GM23338 (cell line): ENCODE results near the gene CALHM5. TPM values are rescaled to one million over a fixed set of nuclear protein-coding genes. Genes with fewer than 3 reads are reported as not detected.

Experiments
- ATAC-seq: fragments of 200-7000 bp; cut with Tn5 transposase; 3 replicates; pipeline ENCODE4 v1.9.1; 2020
- DNase-seq: peaks from one replicate; pipeline ENCODE4 v3.0.0-alpha.2; 2015; ENCODE audit warnings: low spot score
- H2AFZ ChIP-seq: fragments of 200-600 bp; sonication (generic); 2 replicates; pipeline ENCODE4 v1.8.0; 2016; ENCODE audit warnings: antibody characterized with exemption, mild to moderate bottlenecking, moderate library complexity
- H3F3A ChIP-seq: fragments of 200-600 bp; sonication (generic); replicated peaks from 2 replicates; pipeline ENCODE4 v1.8.0; 2017; ENCODE audit warnings: antibody characterized with exemption, mixed run types, low read depth
- H3K27ac ChIP-seq: fragments of 200-600 bp; sonication (generic); 2 replicates; pipeline ENCODE4 v1.6.1; 2016; ENCODE audit warnings: low read depth
- H3K27me3 ChIP-seq: fragments of 200-600 bp; sonication (generic); 2 replicates; pipeline ENCODE4 v1.8.0; 2016; ENCODE audit warnings: mild to moderate bottlenecking, mixed run types, moderate library complexity; ENCODE audit not compliant: insufficient read depth
- H3K36me3 ChIP-seq: fragments of 200-600 bp; sonication (generic); 2 replicates; pipeline ENCODE4 v1.8.0; 2016; ENCODE audit warnings: mild to moderate bottlenecking; ENCODE audit not compliant: insufficient read depth
- H3K4me1 ChIP-seq: fragments of 200-600 bp; sonication (generic); 2 replicates; pipeline ENCODE4 v1.8.0; 2016; ENCODE audit warnings: mild to moderate bottlenecking, moderate library complexity; ENCODE audit not compliant: insufficient read depth
- H3K4me2 ChIP-seq: fragments of 200-600 bp; sonication (generic); 2 replicates; pipeline ENCODE4 v1.7.1; 2017; ENCODE audit warnings: mixed run types
- H3K4me3 ChIP-seq: fragments of 200-600 bp; sonication (generic); 2 replicates; pipeline ENCODE4 v1.6.1; 2016; ENCODE audit warnings: mixed run types
- H3K79me2 ChIP-seq: fragments of 200-600 bp; sonication (generic); replicated peaks from 2 replicates; pipeline ENCODE4 v1.8.0; 2017; ENCODE audit warnings: mild to moderate bottlenecking; ENCODE audit not compliant: insufficient read depth
- H3K9me2 ChIP-seq: fragments of 200-600 bp; sonication (generic); 2 replicates; pipeline ENCODE4 v1.8.0; 2017; ENCODE audit not compliant: insufficient read depth
- H4K20me1 ChIP-seq: fragments of 200-600 bp; sonication (generic); replicated peaks from 2 replicates; pipeline ENCODE4 v1.8.0; 2017; ENCODE audit warnings: mild to moderate bottlenecking; ENCODE audit not compliant: insufficient read depth
- H3K27ac Mint-ChIP-seq: 2 replicates; pipeline ENCODE4 v1.8.0; 2020; ENCODE audit warnings: inconsistent platforms, mild to moderate bottlenecking, moderate library complexity, mixed read lengths
- H3K27me3 Mint-ChIP-seq: 3 replicates; pipeline ENCODE4 v1.8.0; 2022; ENCODE audit warnings: low read depth, mild to moderate bottlenecking, moderate library complexity, mixed read lengths, inconsistent platforms; ENCODE audit not compliant: insufficient read depth, poor library complexity
- H3K36me3 Mint-ChIP-seq: 3 replicates; pipeline ENCODE4 v1.8.0; 2021; ENCODE audit warnings: low read depth, mild to moderate bottlenecking, inconsistent platforms, moderate library complexity, mixed read lengths
- H3K4me1 Mint-ChIP-seq: 3 replicates; pipeline ENCODE4 v1.8.0; 2020; ENCODE audit warnings: mild to moderate bottlenecking, inconsistent platforms, mixed read lengths
- H3K4me3 Mint-ChIP-seq: 3 replicates; pipeline ENCODE4 v1.8.0; 2021; ENCODE audit warnings: moderate library complexity, mild to moderate bottlenecking, inconsistent platforms, mixed read lengths
- H3K9me3 Mint-ChIP-seq: 3 replicates; pipeline ENCODE4 v1.8.0; 2020; ENCODE audit warnings: moderate library complexity, mild to moderate bottlenecking, inconsistent platforms, mixed read lengths
- CREB1 ChIP-seq: fragments of 250-450 bp; sonication (Bioruptor Pico); IDR thresholded peaks from 2 replicates; pipeline ENCODE4 v1.5.0; 2020; ENCODE audit warnings: low read depth, mild to moderate bottlenecking, moderate library complexity
- CTCF ChIP-seq, 2 experiments: fragments of 200-600 bp in 1 of 2; sonication (generic) in 1 of 2; conservative IDR thresholded peaks; 2 replicates each; pipeline versions ENCODE4 v1.5.1 to v1.6.1; 2016 to 2017; ENCODE audit warnings: antibody characterized with exemption in 2 of 2, low read depth in 2 of 2, mild to moderate bottlenecking in 2 of 2, moderate library complexity in 1 of 2
- ETS1 ChIP-seq: IDR thresholded peaks from 2 replicates; pipeline ENCODE4 v1.6.1; 2016; ENCODE audit warnings: antibody characterized with exemption
- EZH2 ChIP-seq: fragments of 200-600 bp; sonication (generic); IDR thresholded peaks from one replicate; pipeline ENCODE4 v1.8.0; 2017; ENCODE audit warnings: antibody characterized with exemption, mild to moderate bottlenecking, low read depth; ENCODE audit not compliant: unreplicated experiment
- EZH2phosphoT487 ChIP-seq: fragments of 200-600 bp; sonication (generic); IDR thresholded peaks from one replicate; pipeline ENCODE4 v1.8.1; 2018; ENCODE audit warnings: antibody characterized with exemption; ENCODE audit not compliant: unreplicated experiment
- NANOG ChIP-seq: IDR thresholded peaks from 2 replicates; pipeline ENCODE4 v1.6.1; 2016; ENCODE audit warnings: antibody characterized with exemption, borderline replicate concordance
- POLR2AphosphoS5 ChIP-seq: IDR thresholded peaks from 2 replicates; pipeline ENCODE4 v1.6.1; 2016; ENCODE audit warnings: antibody characterized with exemption, low read depth
- STAT1 ChIP-seq: IDR thresholded peaks from one replicate; pipeline ENCODE4 v1.6.1; 2016; ENCODE audit warnings: antibody characterized with exemption; ENCODE audit not compliant: unreplicated experiment
- ZNF331 ChIP-seq: fragments of 250-450 bp; sonication (Bioruptor Pico); IDR thresholded peaks from 2 replicates; pipeline ENCODE4 v1.5.0; 2020; ENCODE audit warnings: low read depth, mild to moderate bottlenecking, moderate library complexity
- ZNF462 ChIP-seq: fragments of 250-450 bp; sonication (Bioruptor Pico); IDR thresholded peaks from 2 replicates; pipeline ENCODE4 v1.5.0; 2020; ENCODE audit warnings: mild to moderate bottlenecking, moderate library complexity
- polyA plus RNA-seq: library from polyadenylated mRNA; unstranded; fragments of >200 nt; fragmentation: Nextera tagmentation; extraction: Ambion mirVana; gene quantifications from 2 replicates; pipeline ENCODE4 v1.2.1, GENCODE V29; 2016
- total RNA-seq: library from RNA; depleted of rRNA; stranded (reverse); fragments of >200 nt; shearing (Covaris generic); gene quantifications from 2 replicates; pipeline ENCODE4 v1.2.3, GENCODE V29; 2014

CALHM5 gene
- total and polyA plus RNA-seq, 2 experiments from 2014 or later = 0.02 to 0.10 TPM

GRCh38 chr6:116570856-116571682 is 59.6 kb downstream of the CALHM5 start, which contains the start of gene RWDD1:
Gene RWDD1 (plus strand): TSS chr6:116571504. CDS start chr6:116571583, 79 bp downstream.
- peak within 1 kb of the TSS; percentile 94 for H3K27ac ChIP-seq
- Mint-ChIP-seq H3K27me3 (peaks cover 2% of the 10 kb centered on the region), H3K36me3 (no peaks in the 10 kb centered on the region), H3K9me3 (no peaks in the 10 kb centered on the region; the same call in 2 of the 3 replicates), H3K4me3 (peak within 1 kb of the TSS; percentile 100), H3K4me1 (peaks cover 7% of the 10 kb centered on the region), H3K27ac (peak within 1 kb of the TSS; percentile 100)
- ATAC-seq (peak; percentile 97), DNase-seq (peak; percentile 99)
- H2AFZ ChIP-seq = peak within 1 kb of the TSS; percentile 96
- H3K36me3 ChIP-seq = no peaks in the 10 kb centered on the region
- H3F3A ChIP-seq = peaks cover 11% of the 10 kb centered on the region
- no peaks in the 10 kb centered on the region for H3K27me3 ChIP-seq
- TF ChIP-seq POLR2AphosphoS5 = peak; percentile 92
- peak; percentile 93 for TF ChIP-seq ETS1
- TF ChIP-seq CREB1 = peak; percentile 81
- no peak for TF ChIP-seq ZNF331 (CRISPR knock-in tag)
- TF ChIP-seq NANOG = no peak
- TF ChIP-seq EZH2phosphoT487 = no peak
- H3K4me1 ChIP-seq = peaks cover 11% of the 10 kb centered on the region; the same call in 1 of the 2 replicates
- H3K4me2 ChIP-seq = peak within 1 kb of the TSS; percentile 95
- no peaks in the 10 kb centered on the region for H4K20me1 ChIP-seq
- peaks cover 46% of the 10 kb centered on the region for H3K79me2 ChIP-seq
- no peaks in the 10 kb centered on the region for H3K9me2 ChIP-seq
- peak within 1 kb of the TSS; percentile 95 for H3K4me3 ChIP-seq

- Histone ChIP-seq H3K9me2 (no peaks in the 10 kb centered on the region), H3F3A (peaks cover 11% of the 10 kb centered on the region), H3K27me3 (no peaks in the 10 kb centered on the region), H3K36me3 (no peaks in the 10 kb centered on the region), H3K4me3 (peak overlapping the region; percentile 95), H3K4me1 (peaks cover 11% of the 10 kb centered on the region; the same call in 1 of the 2 replicates), H3K79me2 (peaks cover 52% of the 10 kb centered on the region), H3K4me2 (peak overlapping the region; percentile 95), H4K20me1 (no peaks in the 10 kb centered on the region), H2AFZ (peak overlapping the region; percentile 96), H3K27ac (peak overlapping the region; percentile 88)
- no peak for DNase-seq
- H3K36me3 Mint-ChIP-seq = no peaks in the 10 kb centered on the region
- H3K9me3 Mint-ChIP-seq = no peaks in the 10 kb centered on the region; the same call in 2 of the 3 replicates
- ATAC-seq = no peak
- peak overlapping the region; percentile 100 for H3K4me3 Mint-ChIP-seq
- peaks cover 7% of the 10 kb centered on the region for H3K4me1 Mint-ChIP-seq
- peaks cover 4% of the 10 kb centered on the region for H3K27me3 Mint-ChIP-seq
- peak overlapping the region; percentile 97 for H3K27ac Mint-ChIP-seq
- TF ChIP-seq NANOG (no peak), EZH2 (no peak), EZH2phosphoT487 (no peak), ZNF462 (CRISPR knock-in tag) (no peak), ETS1 (no peak), ZNF331 (CRISPR knock-in tag) (no peak), STAT1 (no peak), CTCF (conservative IDR thresholded peaks at IDR 0.05; ENCODE audit: low read depth in 2 of 2) (no peak)
These were observed 60.2 kb downstream of the CALHM5 start for GRCh38 chr6:116571683-116572000.
